ENCODE measurements around the gene CC2D2B.
A peak's percentile ranks its signal among the peaks of the same experiment; 100 is the strongest.

CC2D2B gene

GRCh38 chr10:96074776-96075175 is 167.0 kb downstream of the CC2D2B start:
- TF ChIP-seq EGR1 (IDR thresholded peaks at IDR 0.05), result no peak
- TF ChIP-seq FOXM1 (IDR thresholded peaks at IDR 0.05; ENCODE audit: borderline replicate concordance, low read depth), result no peak
- no peak for TF ChIP-seq MAX (IDR thresholded peaks at IDR 0.05)
- TF ChIP-seq TEAD4 (IDR thresholded peaks at IDR 0.05), result no peak
- no peak for TF ChIP-seq RAD21 (IDR thresholded peaks at IDR 0.05; ENCODE audit: low read depth)
- TF ChIP-seq EP300 (IDR thresholded peaks at IDR 0.05; ENCODE audit: borderline replicate concordance), result no peak
- no peak for TF ChIP-seq TCF12 (IDR thresholded peaks at IDR 0.05; ENCODE audit: low read depth)
- TF ChIP-seq TAF1 (IDR thresholded peaks at IDR 0.05; ENCODE audit: low read depth), result no peak
- no peak for TF ChIP-seq REST (IDR thresholded peaks at IDR 0.05; ENCODE audit: low read depth)
- TF ChIP-seq CEBPB (IDR thresholded peaks at IDR 0.05), result no peak
- no peak for TF ChIP-seq YY1 (IDR thresholded peaks at IDR 0.05; ENCODE audit: low read depth)

GRCh38 chr10:96075977-96076376 is 168.2 kb downstream of the CC2D2B start:
- TF ChIP-seq EP300 (IDR thresholded peaks at IDR 0.05; ENCODE audit: borderline replicate concordance), result no peak
- no peak for TF ChIP-seq TEAD4 (IDR thresholded peaks at IDR 0.05)
- no peak for TF ChIP-seq EGR1 (IDR thresholded peaks at IDR 0.05)
- TF ChIP-seq NFIC (IDR thresholded peaks at IDR 0.05), result peak; percentile 45; the same call in 1 of the 2 replicates

GRCh38 chr10:96077156-96077555 is 169.4 kb downstream of the CC2D2B start:
- TF ChIP-seq ZBTB7A (IDR thresholded peaks at IDR 0.05; ENCODE audit: low read depth) (no peak), CREB1 (IDR thresholded peaks at IDR 0.05; ENCODE audit: low read depth) (no peak), CEBPB (IDR thresholded peaks at IDR 0.05) (no peak), TAF1 (IDR thresholded peaks at IDR 0.05; ENCODE audit: low read depth) (no peak), TCF12 (IDR thresholded peaks at IDR 0.05; ENCODE audit: low read depth) (no peak), REST (IDR thresholded peaks at IDR 0.05; ENCODE audit: low read depth) (no peak)

- TF ChIP-seq ZBTB7A (IDR thresholded peaks at IDR 0.05; ENCODE audit: low read depth) (no peak), USF1 (IDR thresholded peaks at IDR 0.05) (no peak), TAF1 (IDR thresholded peaks at IDR 0.05; ENCODE audit: low read depth) (no peak), TCF12 (IDR thresholded peaks at IDR 0.05; ENCODE audit: low read depth) (no peak), FOXM1 (IDR thresholded peaks at IDR 0.05; ENCODE audit: borderline replicate concordance, low read depth) (no peak), CEBPB (IDR thresholded peaks at IDR 0.05) (no peak), EGR1 (IDR thresholded peaks at IDR 0.05) (no peak), EP300 (IDR thresholded peaks at IDR 0.05; ENCODE audit: borderline replicate concordance) (no peak), YY1 (IDR thresholded peaks at IDR 0.05; ENCODE audit: low read depth) (no peak), CREB1 (IDR thresholded peaks at IDR 0.05; ENCODE audit: low read depth) (no peak), TEAD4 (IDR thresholded peaks at IDR 0.05) (no peak), REST (IDR thresholded peaks at IDR 0.05; ENCODE audit: low read depth) (no peak)
Measured at GRCh38 chr10:96082153-96082552, 174.4 kb downstream of the CC2D2B start.
